Stomach (tissue), 4 donors: ENCODE measurements around the gene ADAMTS20.

Experiments
- EP300 ChIP-seq: sonication (generic); formaldehyde crosslinking; IDR thresholded peaks from one replicate; pipeline ENCODE4 v1.6.1; 2017; ENCODE audit warnings: antibody characterized with exemption
- POLR2A ChIP-seq, 4 donors: fragments of 450-650 bp; IDR thresholded peaks; one replicate each; pipeline ENCODE4 v1.6.1; 2016; ENCODE audit warnings: antibody characterized with exemption in 4 of 4, control low read depth in 2 of 4, mild to moderate bottlenecking in 1 of 4, moderate library complexity in 1 of 4
- TF ChIP-seq, protein P1 (sequence below), 7 experiments: fragments of 450-650 bp in 4 of 7; fragments of 200-600 bp in 3 of 7; sonication (generic) in 3 of 7; IDR thresholded peaks; one replicate each; pipeline ENCODE4 v1.5.1; 2016 to 2019; ENCODE audit warnings: antibody characterized with exemption in 7 of 7, control low read depth in 2 of 7, mild to moderate bottlenecking in 1 of 7

DNA sequence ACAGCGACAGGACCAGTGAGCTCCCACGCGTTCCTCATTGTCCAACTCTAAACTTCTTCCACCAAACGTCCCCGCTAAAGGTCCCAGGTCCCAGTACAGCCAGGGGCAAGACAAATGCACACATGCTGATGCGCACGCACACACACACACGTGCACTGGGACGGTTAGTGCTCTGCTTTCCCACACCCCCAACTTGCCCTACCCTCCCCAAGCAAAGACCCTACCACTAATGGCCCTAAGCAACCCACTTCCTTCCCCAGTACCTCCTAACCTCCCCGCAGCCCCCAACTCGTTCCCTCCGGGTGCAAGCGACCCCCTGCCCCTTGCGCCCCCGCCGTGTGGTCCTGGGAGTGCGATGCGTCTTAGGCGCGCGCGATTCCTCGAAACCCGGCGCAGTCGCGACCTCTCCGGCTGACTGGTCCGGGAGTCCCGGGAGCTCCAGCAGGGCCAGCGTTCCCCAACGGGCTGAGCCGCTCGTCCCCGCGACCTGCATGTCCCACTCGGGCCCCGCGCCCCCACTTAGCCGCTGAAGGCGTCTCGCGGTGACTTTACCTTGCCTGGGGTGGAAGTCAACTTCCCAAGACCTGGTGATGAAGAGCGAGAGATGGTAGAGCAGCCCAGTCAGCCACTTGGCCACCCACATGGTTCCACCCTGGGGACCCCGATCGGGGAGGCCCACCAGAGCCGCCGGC is 578 bp downstream of the ADAMTS20 start:
- TF ChIP-seq EP300 (no peak), POLR2A (IDR thresholded peaks at IDR 0.05) (no peak)
- TF ChIP-seq, protein P1, sequence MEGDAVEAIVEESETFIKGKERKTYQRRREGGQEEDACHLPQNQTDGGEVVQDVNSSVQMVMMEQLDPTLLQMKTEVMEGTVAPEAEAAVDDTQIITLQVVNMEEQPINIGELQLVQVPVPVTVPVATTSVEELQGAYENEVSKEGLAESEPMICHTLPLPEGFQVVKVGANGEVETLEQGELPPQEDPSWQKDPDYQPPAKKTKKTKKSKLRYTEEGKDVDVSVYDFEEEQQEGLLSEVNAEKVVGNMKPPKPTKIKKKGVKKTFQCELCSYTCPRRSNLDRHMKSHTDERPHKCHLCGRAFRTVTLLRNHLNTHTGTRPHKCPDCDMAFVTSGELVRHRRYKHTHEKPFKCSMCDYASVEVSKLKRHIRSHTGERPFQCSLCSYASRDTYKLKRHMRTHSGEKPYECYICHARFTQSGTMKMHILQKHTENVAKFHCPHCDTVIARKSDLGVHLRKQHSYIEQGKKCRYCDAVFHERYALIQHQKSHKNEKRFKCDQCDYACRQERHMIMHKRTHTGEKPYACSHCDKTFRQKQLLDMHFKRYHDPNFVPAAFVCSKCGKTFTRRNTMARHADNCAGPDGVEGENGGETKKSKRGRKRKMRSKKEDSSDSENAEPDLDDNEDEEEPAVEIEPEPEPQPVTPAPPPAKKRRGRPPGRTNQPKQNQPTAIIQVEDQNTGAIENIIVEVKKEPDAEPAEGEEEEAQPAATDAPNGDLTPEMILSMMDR (IDR thresholded peaks at IDR 0.05) = no peak
